Measurements from ENCODE around the gene HNRNPA2B1. TPM values are rescaled to one million over a fixed set of nuclear protein-coding genes. Genes with fewer than 3 reads are reported as not detected.
"Not testable (repeated sequence)": the region's sequence is repeated elsewhere in the genome, so short reads cannot be mapped to it uniquely, and the experiment has no call there.

Gene HNRNPA2B1
- polyA plus RNA-seq, 3 donors from 2014 or later, result 442 to 823 (median 643) TPM

DNA sequence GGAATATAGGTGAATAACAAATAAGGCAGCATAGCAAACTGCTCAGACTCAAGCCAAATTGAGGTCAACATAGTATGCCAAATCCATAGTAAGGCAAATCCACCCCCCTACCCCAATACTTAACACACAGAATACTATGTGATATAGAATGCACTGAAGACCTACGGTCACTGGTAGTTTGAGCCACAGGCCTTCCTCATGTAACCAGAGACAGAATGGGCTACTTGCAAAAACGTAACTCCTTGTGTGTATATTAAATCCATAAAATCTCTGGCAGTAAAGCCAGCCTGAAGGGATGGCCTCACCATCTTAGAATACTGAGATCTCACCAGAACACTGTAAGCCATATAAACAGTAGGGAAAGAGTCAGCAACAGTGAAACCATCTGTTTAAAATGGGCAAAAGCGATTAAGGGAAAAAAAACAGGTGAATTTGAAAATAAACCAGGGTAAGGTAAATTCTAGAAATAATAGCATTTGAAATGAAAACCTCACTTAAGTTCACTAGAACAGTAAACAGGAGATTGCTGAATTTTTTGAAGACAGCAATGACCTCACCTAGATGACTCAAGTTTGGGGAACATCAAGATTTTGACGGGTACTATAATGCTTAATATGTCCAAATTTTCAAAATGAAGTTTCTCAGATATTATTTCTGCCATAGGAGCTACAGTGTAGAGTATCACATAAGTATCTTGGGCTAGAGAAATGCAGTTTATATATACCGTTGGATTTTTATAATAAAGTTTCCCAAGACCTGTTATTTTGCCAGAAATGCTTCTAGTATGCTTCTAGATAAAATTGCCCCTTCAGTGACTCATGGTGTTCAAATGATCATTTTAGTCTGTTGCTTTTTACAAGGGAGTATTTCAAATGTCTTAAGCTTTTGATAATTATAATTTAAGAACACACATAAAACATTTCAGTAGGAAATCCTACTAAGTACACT is 13.9 kb downstream of the HNRNPA2B1 start:
- peak overlapping the region in 2 of 5 donors; percentile 10 to 19 for H3K4me3 Mint-ChIP-seq
- H3K4me1 Mint-ChIP-seq, result peaks cover 75 to 95% of the 10 kb centered on the region in 2 donors
- H3K27me3 Mint-ChIP-seq (ENCODE audit: low read depth in 3 of 3), result peaks cover 4 to 28% (median 20%) of the 10 kb centered on the region in 3 donors
- no peak for DNase-seq
- no peaks in the 10 kb centered on the region for H3K9me3 Mint-ChIP-seq
- peaks cover 10 to 40% (median 30%) of the 10 kb centered on the region in 3 donors for H3K36me3 Mint-ChIP-seq
- H3K27ac Mint-ChIP-seq, result peak overlapping the region; percentile 31 to 86 (median 76)

GRCh38 chr7:26185844-26186180 is 14.7 kb downstream of the HNRNPA2B1 start:
- peaks cover 4 to 28% (median 15%) of the 10 kb centered on the region in 3 donors for H3K27me3 Mint-ChIP-seq (ENCODE audit: low read depth in 3 of 3)
- H3K9me3 Mint-ChIP-seq, result no peaks in the 10 kb centered on the region
- H3K4me3 Mint-ChIP-seq, result peak overlapping the region in 1 of 5 donors; percentile 15
- H3K4me1 Mint-ChIP-seq, result peaks cover 74 to 95% of the 10 kb centered on the region in 2 donors
- peak overlapping the region; percentile 66 to 89 (median 81) for H3K27ac Mint-ChIP-seq
- peaks cover 7 to 36% (median 22%) of the 10 kb centered on the region in 3 donors for H3K36me3 Mint-ChIP-seq
- peak in 1 of 3 donors; percentile 10 for DNase-seq

GRCh38 chr7:26185131-26185843 is 15.3 kb downstream of the HNRNPA2B1 start:
- DNase-seq, result peak in 2 of 3 donors; percentile 34 to 41
- peaks cover 5 to 31% (median 17%) of the 10 kb centered on the region in 3 donors for H3K36me3 Mint-ChIP-seq
- H3K27ac Mint-ChIP-seq, result peak overlapping the region; percentile 66 to 89 (median 81)
- peak overlapping the region in 2 of 5 donors; percentile 14 to 15 for H3K4me3 Mint-ChIP-seq
- H3K9me3 Mint-ChIP-seq, result no peaks in the 10 kb centered on the region
- peaks cover 4 to 25% (median 12%) of the 10 kb centered on the region in 3 donors for H3K27me3 Mint-ChIP-seq (ENCODE audit: low read depth in 3 of 3)
- peaks cover 74 to 95% of the 10 kb centered on the region in 2 donors for H3K4me1 Mint-ChIP-seq

DNA sequence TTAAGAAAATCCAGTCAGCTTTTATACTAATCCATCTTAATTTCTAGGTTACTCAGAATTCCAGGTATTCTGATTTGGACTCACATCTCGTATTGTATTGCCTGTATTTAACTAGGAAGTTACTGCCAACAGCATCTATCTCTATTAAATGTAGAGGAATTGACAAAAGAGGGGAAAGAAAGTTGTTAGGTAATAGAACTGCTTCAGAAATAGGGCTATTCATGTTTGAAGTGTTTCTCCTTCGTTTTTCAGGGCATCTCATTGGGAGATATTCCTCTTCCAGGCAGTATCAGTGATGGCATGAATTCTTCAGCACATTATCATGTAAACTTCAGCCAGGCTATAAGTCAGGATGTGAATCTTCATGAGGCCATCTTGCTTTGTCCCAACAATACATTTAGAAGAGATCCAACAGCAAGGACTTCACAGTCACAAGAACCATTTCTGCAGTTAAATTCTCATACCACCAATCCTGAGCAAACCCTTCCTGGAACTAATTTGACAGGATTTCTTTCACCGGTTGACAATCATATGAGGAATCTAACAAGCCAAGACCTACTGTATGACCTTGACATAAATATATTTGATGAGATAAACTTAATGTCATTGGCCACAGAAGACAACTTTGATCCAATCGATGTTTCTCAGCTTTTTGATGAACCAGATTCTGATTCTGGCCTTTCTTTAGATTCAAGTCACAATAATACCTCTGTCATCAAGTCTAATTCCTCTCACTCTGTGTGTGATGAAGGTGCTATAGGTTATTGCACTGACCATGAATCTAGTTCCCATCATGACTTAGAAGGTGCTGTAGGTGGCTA is 16.1 kb downstream of the HNRNPA2B1 start:
- peaks cover 5 to 25% (median 10%) of the 10 kb centered on the region in 3 donors for H3K36me3 Mint-ChIP-seq
- peaks cover 80 to 95% of the 10 kb centered on the region in 2 donors for H3K4me1 Mint-ChIP-seq
- H3K9me3 Mint-ChIP-seq, H3K4me3 Mint-ChIP-seq, DNase-seq: not testable (repeated sequence)
- peaks cover 4 to 23% (median 10%) of the 10 kb centered on the region in 3 donors for H3K27me3 Mint-ChIP-seq (ENCODE audit: low read depth in 3 of 3)
- H3K27ac Mint-ChIP-seq, result peak overlapping the region; percentile 31 to 89 (median 74)

DNA sequence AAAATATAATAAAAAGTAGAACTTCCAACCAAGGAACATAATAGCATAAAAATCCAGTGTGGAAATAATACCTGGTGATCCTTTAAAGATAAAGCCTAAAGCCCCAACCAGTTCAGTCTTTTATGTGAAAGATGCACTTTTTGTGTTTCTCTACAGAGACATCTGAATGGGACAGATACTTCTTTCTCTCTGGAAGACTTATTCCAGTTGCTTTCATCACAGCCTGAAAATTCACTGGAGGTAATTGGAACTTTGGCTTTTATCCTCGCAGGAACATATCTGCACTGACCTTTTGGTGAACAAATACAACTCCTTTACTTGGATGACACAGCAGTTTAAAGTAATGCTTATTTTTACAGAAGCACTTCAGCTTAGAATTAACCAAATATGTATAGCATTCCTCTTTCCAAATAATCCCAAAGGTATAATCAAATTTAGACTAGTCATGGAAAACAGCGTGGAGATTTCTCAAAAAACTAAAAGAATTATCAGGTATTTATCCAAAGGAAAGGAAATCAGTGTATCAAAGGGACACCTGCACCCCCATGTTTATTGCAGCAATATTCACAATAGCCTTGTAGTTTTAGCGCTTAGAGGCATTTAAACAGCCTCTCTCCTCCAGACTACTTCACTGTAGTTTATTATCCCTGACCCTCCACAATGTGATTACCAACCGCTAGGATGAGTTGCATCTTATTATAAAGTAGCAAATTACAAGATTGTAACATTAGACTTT is 16.8 kb downstream of the HNRNPA2B1 start:
- H3K9me3 Mint-ChIP-seq, result no peaks in the 10 kb centered on the region
- no peak overlapping the region for H3K4me3 Mint-ChIP-seq
- peak overlapping the region in 5 of 6 donors; percentile 38 to 80 (median 58) for H3K27ac Mint-ChIP-seq
- peaks cover 5 to 21% (median 7%) of the 10 kb centered on the region in 3 donors for H3K36me3 Mint-ChIP-seq
- H3K4me1 Mint-ChIP-seq, result peaks cover 87 to 94% of the 10 kb centered on the region in 2 donors
- no peak for DNase-seq
- H3K27me3 Mint-ChIP-seq (ENCODE audit: low read depth in 3 of 3), result peaks cover 0 to 16% (median 5%) of the 10 kb centered on the region in 3 donors

DNA sequence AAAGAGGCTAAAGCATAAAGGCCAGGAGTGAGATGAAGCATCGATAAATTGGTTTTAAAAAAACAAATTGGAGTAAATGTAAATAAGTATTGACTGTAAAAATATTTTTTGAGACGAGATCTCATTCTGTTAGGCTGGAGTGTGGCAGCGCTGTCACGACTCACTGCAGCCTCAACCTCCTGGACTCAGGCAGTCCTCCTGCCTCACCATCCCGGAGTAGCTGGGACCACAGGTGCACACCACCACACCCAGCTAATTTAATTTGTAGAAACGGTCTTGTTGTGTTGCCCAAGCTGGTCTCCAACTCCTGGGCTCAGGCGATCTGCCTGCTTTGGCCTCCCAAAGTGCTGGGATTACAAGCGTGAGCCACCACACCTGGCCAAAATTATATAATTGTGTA is 17.8 kb downstream of the HNRNPA2B1 start:
- Mint-ChIP-seq H3K4me1 (peaks cover 83 to 93% of the 10 kb centered on the region in 2 donors), H3K27ac (peak overlapping the region in 3 of 6 donors; percentile 26 to 75 (median 72)), H3K27me3 (ENCODE audit: low read depth in 3 of 3) (peaks cover 0 to 6% (median 2%) of the 10 kb centered on the region in 3 donors), H3K36me3 (peaks cover 5 to 16% (median 7%) of the 10 kb centered on the region in 3 donors), H3K4me3 (no peak overlapping the region), H3K9me3 (no peaks in the 10 kb centered on the region)
- peak in 1 of 3 donors; percentile 9 for DNase-seq

DNA sequence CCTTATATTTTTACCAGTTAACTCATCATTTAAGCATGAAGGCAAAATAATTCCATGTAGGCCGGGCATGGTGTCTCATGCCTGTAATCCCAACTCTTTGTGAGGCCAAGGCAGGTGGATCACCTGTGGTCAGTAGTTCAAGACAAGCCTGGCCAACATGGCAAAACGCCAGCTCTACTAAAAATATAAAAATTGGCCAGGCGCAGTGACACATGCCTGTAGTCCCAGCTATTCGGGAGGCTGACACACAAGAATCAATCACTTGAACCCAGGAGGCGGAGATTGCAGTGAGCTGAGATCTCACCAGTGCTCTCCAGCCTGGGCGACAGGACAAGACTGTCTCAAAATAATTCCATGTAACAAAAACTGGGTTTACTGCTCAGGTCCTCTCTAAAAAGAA is 18.3 kb downstream of the HNRNPA2B1 start:
- Mint-ChIP-seq H3K27ac (peak overlapping the region in 5 of 6 donors; percentile 24 to 75 (median 50)), H3K36me3 (peaks cover 5 to 14% (median 7%) of the 10 kb centered on the region in 3 donors), H3K27me3 (ENCODE audit: low read depth in 3 of 3) (peaks cover 0 to 4% (median 2%) of the 10 kb centered on the region in 3 donors), H3K4me3 (no peak overlapping the region), H3K4me1 (peaks cover 81 to 93% of the 10 kb centered on the region in 2 donors), H3K9me3 (no peaks in the 10 kb centered on the region)
- DNase-seq, result no peak

- no peak for DNase-seq
- no peak overlapping the region for H3K4me3 Mint-ChIP-seq
- H3K9me3 Mint-ChIP-seq, result no peaks in the 10 kb centered on the region
- H3K4me1 Mint-ChIP-seq, result peaks cover 75 to 89% of the 10 kb centered on the region in 2 donors
- peaks cover 5 to 12% (median 7%) of the 10 kb centered on the region in 3 donors for H3K36me3 Mint-ChIP-seq
- peak overlapping the region; percentile 50 to 91 (median 72) for H3K27ac Mint-ChIP-seq
- peaks cover 0 to 4% (median 0%) of the 10 kb centered on the region in 3 donors for H3K27me3 Mint-ChIP-seq (ENCODE audit: low read depth in 3 of 3)
Observed at GRCh38 chr7:26181474-26182227, 18.9 kb downstream of the HNRNPA2B1 start.

- H3K4me3 Mint-ChIP-seq, result peak overlapping the region in 1 of 5 donors; percentile 13
- H3K27me3 Mint-ChIP-seq (ENCODE audit: low read depth in 3 of 3), result no peaks in the 10 kb centered on the region
- DNase-seq, result peak in 2 of 3 donors; percentile 20 to 26
- H3K9me3 Mint-ChIP-seq, result no peaks in the 10 kb centered on the region
- H3K36me3 Mint-ChIP-seq, result peaks cover 3 to 12% (median 5%) of the 10 kb centered on the region in 3 donors
- H3K4me1 Mint-ChIP-seq, result peaks cover 69 to 81% of the 10 kb centered on the region in 2 donors
- peak overlapping the region in 5 of 6 donors; percentile 28 to 84 (median 71) for H3K27ac Mint-ChIP-seq
Observed at GRCh38 chr7:26180792-26181198, 19.8 kb downstream of the HNRNPA2B1 start.

GRCh38 chr7:26179826-26180497 is 20.6 kb downstream of the HNRNPA2B1 start:
- H3K4me3 Mint-ChIP-seq, result peak overlapping the region in 1 of 5 donors; percentile 13

GRCh38 chr7:26179422-26179821 is 21.1 kb downstream of the HNRNPA2B1 start:
- H3K9me3 Mint-ChIP-seq, result no peaks in the 10 kb centered on the region
- no peak for DNase-seq
- peaks cover 56 to 67% of the 10 kb centered on the region in 2 donors for H3K4me1 Mint-ChIP-seq
- H3K36me3 Mint-ChIP-seq, result peaks cover 0 to 3% (median under 1%) of the 10 kb centered on the region in 3 donors
- peak overlapping the region in 3 of 6 donors; percentile 19 to 65 (median 41) for H3K27ac Mint-ChIP-seq
- peak overlapping the region in 1 of 5 donors; percentile 6 for H3K4me3 Mint-ChIP-seq
- H3K27me3 Mint-ChIP-seq (ENCODE audit: low read depth in 3 of 3), result no peaks in the 10 kb centered on the region

More at GRCh38 chr7:26179826-26180497, 20.6 kb downstream of the HNRNPA2B1 start:
- Mint-ChIP-seq H3K27ac (peak overlapping the region; percentile 28 to 84 (median 70)), H3K27me3 (ENCODE audit: low read depth in 3 of 3) (no peaks in the 10 kb centered on the region), H3K9me3 (no peaks in the 10 kb centered on the region), H3K36me3 (peaks cover 0 to 8% (median 3%) of the 10 kb centered on the region in 3 donors), H3K4me1 (peaks cover 61 to 72% of the 10 kb centered on the region in 2 donors)
- no peak for DNase-seq
